T-helper 2 cell (primary cell): Measurements from ENCODE around the gene IL6.
"Not testable (repeated sequence)": the region's sequence is repeated elsewhere in the genome, so short reads cannot be mapped to it uniquely, and the experiment has no call there.

Experiments
- DNase-seq, 5 experiments: peaks; one replicate each; pipeline versions ENCODE4 v3.0.0 to v3.0.0-alpha.2; 2012 to 2022

The IL6 gene

DNA sequence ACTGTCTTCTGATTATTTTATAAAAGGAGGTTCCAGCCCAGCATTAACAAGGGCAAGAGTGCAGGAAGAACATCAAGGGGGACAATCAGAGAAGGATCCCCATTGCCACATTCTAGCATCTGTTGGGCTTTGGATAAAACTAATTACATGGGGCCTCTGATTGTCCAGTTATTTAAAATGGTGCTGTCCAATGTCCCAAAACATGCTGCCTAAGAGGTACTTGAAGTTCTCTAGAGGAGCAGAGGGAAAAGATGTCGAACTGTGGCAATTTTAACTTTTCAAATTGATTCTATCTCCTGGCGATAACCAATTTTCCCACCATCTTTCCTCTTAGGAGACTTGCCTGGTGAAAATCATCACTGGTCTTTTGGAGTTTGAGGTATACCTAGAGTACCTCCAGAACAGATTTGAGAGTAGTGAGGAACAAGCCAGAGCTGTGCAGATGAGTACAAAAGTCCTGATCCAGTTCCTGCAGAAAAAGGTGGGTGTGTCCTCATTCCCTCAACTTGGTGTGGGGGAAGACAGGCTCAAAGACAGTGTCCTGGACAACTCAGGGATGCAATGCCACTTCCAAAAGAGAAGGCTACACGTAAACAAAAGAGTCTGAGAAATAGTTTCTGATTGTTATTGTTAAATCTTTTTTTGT lies 2.3 kb downstream of the IL6 start:
- DNase-seq = no peak

DNA sequence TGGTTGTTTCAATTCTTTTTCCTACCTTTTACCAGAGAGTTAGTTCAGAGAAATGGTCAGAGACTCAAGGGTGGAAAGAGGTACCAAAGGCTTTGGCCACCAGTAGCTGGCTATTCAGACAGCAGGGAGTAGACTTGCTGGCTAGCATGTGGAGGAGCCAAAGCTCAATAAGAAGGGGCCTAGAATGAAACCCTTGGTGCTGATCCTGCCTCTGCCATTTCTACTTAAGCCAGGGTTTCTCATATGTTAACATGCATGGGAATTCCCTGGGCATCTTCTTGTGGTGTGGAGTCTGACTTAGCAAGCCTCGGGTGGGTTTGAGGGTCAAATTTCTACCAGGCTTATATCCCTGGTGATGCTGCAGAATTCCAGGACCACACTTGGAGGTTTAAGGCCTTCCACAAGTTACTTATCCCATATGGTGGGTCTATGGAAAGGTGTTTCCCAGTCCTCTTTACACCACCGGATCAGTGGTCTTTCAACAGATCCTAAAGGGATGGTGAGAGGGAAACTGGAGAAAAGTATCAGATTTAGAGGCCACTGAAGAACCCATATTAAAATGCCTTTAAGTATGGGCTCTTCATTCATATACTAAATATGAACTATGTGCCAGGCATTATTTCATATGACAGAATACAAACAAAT lies 3.2 kb downstream of the IL6 start:
- no peak for DNase-seq

DNA sequence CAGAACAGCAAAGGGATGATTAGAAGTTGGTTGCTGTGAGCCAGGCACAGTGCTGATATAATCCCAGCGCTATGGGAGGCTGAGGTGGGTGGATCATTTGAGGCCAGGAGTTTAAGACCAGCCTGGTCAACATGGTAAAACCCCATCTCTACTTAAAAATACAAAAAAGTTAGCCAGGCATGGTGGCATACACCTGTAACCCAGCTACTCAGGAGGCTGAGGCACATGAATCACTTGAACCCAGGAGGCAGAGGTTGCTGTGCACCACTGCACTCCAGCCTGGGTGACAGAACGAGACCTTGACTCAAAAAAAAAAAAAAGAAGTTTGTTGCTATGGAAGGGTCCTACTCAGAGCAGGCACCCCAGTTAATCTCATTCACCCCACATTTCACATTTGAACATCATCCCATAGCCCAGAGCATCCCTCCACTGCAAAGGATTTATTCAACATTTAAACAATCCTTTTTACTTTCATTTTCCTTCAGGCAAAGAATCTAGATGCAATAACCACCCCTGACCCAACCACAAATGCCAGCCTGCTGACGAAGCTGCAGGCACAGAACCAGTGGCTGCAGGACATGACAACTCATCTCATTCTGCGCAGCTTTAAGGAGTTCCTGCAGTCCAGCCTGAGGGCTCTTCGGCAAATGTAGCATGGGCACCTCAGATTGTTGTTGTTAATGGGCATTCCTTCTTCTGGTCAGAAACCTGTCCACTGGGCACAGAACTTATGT lies 4.1 kb downstream of the IL6 start:
- peak in 1 of 5 experiments; percentile 26 for DNase-seq

DNA sequence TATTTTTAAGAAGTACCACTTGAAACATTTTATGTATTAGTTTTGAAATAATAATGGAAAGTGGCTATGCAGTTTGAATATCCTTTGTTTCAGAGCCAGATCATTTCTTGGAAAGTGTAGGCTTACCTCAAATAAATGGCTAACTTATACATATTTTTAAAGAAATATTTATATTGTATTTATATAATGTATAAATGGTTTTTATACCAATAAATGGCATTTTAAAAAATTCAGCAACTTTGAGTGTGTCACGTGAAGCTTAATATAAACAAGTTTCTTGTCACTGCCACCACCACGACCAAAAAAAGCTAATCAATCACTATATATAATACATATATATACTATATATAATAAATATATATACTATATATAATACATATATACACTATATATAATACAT lies 4.8 kb downstream of the IL6 start:
- no peak for DNase-seq

DNA sequence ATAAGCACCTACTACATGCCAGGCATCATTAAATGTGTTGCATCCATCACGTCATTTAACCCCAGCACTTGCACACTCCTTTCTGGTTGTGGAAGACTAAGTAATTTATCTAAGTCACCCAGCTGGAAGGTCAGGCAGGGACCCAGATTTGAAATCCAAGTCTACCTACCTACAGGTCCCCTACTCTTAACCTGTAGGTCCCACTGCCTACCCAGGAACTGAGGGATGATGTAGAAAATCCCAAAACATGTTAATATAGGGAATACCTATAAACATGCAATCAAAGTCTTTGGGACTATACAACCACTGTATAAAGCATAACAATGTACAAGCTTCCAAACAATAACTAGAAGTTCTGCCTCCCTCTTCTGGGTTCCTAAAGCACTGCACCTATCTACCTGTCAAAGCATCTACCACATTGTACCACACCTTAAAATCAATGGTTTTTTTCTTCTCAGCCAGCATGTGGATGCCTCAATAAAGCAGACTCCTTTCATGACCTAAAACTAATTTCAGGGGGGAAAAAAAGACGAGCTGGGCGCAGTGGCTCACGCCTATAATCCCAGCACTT lies 5.6 kb downstream of the IL6 start:
- DNase-seq = no peak

DNA sequence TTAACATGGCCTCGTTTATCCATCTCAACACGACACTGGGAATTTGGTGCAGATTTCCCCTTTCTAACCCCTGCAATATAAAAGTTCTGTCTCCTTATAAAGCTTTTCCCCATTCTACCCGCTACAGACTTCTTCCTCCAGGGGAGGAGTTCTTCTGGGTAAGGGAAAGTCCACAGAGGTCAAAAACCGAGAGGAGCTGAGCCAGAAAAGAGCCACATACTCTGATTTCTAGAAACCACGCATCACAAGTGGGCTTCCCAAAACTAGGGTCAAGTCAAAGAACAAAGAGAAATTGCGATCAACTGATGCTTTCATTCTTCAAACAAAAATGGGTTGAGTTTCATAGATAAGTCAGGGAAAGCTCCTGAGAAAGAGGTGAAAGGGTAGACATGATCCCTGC lies 6.8 kb downstream of the IL6 start:
- no peak for DNase-seq

DNA sequence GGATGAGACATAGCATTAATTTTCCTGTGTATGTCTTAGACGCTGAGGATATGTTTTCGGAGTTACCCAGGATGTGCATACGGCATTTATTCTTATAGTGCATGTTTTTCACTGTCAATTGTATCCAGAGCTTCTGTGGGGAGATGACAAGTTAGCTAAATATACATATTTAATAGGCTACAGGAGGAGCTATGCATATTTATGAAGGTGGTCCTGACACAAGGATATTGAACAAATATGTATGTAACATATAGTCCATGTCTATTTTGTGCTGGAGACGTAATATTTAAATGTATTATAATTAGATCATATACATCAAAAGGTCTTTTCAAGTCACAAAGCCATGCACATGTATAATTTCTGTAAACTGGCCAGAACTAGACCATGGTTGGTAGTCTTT lies 16.0 kb downstream of the IL6 start:
- no peak for DNase-seq

DNA sequence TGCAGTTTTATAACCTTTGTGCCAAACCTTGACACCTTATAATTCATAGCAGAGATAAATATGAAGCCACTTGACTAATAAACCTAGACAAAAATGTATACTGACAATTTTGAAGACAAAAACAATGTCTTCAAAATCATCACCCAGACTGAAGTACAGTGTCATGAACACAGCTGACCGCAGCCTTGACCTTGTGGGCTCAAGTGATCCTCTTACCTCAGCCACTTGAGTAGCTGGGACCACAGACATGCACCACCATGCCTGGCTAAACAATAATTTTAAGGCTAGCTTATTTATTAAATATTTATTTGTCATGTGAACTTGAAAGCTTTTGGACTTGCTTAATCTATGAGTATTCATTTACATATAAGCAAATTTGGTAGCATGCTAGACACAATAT lies 24.3 kb downstream of the IL6 start:
- no peak for DNase-seq

DNA sequence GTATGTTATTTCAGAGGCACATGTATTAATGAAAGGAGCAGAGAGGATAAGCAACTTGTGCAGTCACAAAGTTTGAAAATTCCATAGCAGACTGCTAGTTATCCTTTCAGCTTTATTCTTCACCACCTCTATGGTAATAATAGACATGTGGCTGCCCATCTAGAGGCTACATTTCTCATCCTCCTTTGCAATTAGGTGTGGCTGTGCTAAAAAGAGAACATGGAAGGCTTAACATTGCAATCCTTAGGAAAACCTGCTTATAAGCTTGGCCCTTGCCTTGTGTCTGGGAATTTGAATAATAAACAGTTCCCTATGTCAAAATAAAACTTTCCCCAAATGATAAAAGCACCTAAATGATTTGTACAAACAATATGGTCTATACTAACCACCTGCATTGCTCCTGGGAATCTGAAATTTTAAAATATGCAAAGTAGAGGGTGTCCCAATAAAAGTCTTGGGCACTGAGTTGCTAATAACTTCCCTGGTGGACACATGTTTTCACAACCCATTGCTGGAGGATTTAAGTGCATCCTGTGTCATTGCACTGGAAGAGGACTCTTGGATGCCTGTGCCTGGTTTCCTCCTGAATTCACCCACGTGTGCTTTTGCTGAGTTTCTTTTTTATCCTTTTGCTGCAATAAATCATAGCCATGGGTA lies 30.5 kb downstream of the IL6 start:
- DNase-seq = no peak

DNA sequence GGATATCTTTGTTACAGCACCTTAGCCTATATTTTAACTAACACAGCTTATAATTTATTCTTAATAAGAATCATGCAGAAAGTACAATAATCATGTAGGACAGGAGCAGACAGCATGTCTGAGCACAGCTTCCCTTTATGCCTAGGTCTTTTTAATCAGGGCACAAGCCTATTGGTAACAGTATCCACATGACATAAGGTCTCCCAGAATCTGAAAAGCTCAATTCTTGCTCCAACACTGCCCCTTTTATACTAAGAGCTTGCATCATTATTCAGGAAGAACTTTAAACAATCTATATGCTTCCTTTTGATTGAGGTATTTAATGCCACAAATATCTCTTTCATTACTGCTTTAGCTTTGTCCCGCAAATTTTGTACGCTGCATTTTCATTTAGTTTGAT lies 31.6 kb downstream of the IL6 start:
- no peak for DNase-seq

DNA sequence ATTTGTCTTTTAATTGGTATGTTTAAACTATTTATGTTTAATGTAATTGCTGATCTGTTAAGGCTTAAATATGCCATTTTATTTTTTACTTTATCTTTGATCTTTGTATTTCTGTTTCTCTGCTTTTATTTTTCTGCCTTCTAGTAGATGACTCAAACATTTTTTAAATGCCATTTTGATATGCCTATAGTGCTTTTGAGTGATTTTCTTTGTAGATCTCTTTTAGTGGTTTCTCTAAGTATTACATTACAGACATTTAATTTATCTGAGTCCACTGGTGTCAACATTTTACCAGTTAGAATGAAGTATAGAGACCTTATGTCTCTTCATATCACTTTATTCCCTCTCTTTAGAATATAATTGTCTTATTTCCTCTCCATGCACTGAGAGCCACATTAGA lies 32.7 kb downstream of the IL6 start:
- DNase-seq = no peak

DNA sequence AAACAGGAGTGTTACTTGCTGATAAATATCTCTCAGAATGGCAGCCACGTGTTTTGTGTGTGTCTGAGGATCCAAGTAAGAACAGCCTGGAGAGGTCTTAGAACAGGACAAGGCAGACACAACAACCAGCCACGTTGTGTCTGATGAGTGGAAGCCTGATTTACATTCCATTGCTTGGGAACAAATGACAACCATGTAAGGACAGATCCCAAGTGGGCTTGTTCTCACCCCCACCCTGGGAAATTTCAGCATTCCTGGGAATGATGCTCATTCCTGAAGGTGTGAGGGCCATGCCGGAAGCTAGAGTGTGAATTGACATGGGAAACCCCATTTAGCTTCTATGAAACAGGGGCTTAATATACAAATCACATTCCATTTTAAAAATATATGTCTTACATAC lies 35.9 kb downstream of the IL6 start:
- no peak for DNase-seq

DNA sequence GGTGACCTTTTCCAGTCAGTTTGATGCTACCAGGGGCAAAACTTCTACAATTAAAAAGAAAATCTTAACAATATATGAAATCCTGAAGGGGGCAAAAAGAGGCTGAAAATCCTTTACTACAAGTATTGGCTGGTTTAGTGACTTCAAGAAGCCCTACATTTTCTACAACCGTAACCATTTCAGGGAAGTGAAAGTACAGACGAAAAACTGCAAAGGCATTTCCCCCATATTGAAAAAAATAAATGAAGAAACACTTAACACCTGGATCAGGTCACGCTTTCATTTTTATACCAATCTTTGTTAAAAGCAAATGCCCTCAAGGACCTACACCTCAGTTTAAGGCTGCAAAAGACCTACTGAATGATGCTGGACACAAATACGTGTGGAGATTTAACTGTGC lies 38.6 kb downstream of the IL6 start:
- DNase-seq = no peak

DNA sequence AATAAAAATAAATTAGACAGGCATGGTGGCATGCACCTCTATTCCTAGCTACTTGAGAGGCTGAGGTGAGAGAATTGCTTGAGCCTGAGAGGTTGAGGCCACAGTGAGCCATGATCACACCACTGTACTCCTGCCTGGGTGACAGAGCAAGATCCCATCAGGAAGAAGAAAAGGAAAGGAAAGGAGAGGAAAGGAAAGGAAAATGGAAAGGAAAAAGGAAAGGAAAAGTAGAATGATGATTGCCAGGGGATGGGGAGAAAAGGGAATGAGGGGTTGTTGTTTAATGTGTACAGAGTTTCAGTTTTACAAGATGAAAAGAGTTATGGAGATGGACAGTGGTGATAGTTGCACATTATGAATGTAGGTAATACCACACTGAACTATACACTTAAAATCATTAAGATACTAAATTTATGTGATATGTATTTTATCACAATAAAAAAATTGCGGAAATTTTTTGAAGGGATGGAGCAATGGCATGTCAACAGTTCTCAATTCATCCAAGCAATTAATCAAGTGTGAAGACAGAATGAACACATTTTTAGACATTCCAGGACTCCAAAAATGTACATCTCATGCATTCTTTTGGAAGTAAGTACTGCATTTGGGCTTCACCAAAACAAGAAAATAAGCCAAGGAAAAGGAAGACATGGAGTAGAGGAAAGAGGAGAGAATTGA lies 44.3 kb downstream of the IL6 start:
- DNase-seq = no peak

DNA sequence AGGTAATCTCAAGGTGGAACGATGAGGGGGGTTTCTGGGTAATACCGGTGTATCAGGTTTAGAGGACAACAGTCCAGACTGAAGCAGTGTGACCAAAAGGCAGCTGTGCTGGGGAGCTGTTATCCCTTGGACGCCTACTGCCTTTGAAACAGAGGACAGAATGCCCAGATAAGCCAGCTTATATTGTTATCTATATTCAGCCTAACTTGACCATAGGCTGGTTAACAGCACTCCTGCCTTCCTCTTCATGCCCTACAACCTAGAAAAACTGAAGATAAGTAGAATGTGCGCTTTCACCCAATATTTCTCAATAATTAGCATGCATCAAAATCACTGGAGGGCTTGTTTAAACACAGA lies 44.9 kb downstream of the IL6 start:
- no peak for DNase-seq

DNA sequence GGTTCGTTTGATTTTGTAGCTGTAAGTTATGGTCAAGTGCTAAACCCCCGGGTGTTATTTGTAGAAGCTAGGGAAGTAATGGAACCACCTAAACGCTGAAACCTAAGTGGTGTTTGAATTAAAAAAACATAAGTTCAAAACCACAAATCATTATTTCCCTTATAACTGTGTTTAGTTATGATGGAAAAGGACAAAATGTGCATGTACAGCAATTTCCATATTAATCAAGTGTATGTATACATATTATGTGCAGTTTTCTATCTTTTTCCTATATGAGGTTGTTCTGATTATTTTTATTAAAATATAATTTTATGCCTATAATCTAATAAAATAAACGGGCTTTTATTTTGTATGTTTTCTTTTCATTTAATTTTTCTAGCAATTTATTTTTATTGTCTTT lies 45.9 kb downstream of the IL6 start:
- no peak for DNase-seq

DNA sequence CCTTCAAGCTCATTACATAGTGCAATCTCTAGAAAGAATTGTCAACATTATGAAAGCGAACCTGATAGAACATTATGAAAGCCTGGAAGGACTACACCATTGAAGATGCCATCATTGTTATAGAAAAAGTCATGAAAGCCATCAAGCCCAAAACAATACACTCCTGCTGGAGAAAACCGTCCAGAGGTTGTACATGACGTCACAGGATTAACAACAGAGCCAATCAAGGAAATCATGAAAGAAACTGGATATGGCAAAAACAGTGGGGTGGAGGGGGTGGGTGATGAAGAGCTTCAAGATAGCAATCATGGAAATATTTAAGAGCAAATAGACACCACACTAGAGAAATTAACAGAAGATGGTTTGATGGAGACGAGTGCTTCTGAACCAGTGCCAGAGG lies 50.0 kb downstream of the IL6 start:
- no peak for DNase-seq

DNA sequence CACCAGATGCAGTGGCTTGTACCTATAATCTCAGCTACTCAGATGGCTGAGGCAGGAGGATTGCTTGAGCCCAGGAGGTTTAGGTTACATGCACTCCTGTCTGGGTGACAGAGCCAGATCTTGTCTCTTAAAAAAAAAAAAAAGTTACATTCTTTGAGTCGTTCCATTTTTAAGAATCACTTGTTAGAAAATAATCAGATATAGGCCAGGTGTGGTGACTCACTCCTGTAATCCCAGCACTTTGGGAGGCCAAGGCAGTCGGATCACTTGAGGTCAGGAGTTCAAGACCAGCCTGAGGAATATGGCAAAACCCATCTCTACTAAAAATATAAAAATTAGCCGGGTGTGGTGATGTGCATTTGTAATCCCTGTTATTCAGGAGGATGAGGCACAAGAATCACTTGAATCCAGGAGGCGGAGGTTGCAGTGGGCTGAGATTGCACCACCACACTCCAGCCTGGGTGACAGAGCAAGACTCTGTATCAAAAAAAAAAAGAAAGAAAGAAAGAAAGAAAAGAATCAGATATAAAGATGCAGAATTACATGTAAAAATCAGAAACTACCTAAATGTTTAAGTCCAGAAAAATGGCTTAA lies 52.8 kb downstream of the IL6 start:
- not testable (repeated sequence) for DNase-seq

DNA sequence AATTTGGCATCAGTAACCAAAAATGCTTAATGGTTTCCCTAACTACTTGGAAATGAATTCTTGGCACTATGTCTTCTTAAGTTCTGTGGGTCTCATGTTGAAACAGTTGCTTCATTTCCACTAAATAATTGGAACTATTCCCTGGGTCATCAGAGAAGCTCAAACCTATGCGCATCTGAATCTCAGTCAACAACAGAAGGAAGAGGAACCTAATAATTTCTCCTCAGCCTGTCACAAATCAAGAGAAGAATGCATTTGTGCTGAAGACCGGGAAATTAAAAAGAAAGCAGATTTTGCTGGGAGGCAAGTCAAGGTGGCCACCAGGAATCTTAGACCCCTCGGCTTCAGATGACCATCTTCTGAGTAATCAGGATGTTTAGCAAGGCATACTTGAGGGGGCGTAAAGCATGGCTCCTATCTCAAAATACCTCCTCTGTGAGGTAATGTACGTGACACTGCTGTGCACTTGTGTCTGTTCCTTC lies 54.3 kb downstream of the IL6 start:
- no peak for DNase-seq
